Tibial nerve (tissue), 3 donors: ENCODE data around the gene EEPD1.

Experiments used
- POLR2A ChIP-seq, 2 donors: fragments of 450-650 bp; IDR thresholded peaks; one replicate each; pipeline ENCODE4 v1.6.1; 2017; ENCODE audit warnings: antibody characterized with exemption in 2 of 2, mild to moderate bottlenecking in 2 of 2, moderate library complexity in 2 of 2
- TF ChIP-seq, protein P1 (sequence below), 5 experiments: fragments of 200-600 bp in 3 of 5; fragments of 450-650 bp in 2 of 5; sonication (generic) in 3 of 5; IDR thresholded peaks; one replicate each; pipeline ENCODE4 v1.5.1; 2016 to 2019; ENCODE audit warnings: antibody characterized with exemption in 5 of 5, mild to moderate bottlenecking in 3 of 5, moderate library complexity in 2 of 5

DNA sequence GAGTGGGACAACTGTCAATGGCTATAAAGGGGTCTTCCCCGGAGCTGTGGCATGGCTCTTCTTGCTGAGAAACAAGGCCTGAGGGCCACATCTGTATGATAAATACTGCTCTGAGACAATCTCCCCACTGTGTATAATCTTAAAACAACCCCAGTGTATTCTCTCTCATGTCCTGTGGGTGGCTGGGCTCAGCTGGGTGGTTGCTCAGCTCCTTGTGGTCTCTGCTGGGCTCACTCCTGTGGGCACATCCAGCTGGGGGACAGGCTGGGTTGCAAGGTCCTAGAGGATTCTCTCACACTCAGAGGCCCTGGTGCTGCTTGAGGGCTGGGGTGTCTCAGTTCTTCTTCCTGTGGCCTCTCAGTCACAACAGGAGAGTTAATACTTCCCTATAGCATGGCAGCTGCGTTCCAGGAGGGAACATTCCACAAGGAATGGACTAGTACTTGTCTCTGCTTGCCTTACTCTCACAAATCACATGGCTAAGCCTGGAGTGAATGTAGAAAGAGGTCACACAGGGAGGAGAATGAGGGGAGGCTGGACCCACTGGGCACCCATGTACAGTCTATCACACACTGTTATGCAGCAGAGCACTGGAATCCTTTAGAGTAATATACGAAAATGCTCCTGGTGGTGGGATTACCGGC is 4.5 kb upstream of the EEPD1 start:
- TF ChIP-seq POLR2A (IDR thresholded peaks at IDR 0.05) = no peak
- TF ChIP-seq, protein P1, sequence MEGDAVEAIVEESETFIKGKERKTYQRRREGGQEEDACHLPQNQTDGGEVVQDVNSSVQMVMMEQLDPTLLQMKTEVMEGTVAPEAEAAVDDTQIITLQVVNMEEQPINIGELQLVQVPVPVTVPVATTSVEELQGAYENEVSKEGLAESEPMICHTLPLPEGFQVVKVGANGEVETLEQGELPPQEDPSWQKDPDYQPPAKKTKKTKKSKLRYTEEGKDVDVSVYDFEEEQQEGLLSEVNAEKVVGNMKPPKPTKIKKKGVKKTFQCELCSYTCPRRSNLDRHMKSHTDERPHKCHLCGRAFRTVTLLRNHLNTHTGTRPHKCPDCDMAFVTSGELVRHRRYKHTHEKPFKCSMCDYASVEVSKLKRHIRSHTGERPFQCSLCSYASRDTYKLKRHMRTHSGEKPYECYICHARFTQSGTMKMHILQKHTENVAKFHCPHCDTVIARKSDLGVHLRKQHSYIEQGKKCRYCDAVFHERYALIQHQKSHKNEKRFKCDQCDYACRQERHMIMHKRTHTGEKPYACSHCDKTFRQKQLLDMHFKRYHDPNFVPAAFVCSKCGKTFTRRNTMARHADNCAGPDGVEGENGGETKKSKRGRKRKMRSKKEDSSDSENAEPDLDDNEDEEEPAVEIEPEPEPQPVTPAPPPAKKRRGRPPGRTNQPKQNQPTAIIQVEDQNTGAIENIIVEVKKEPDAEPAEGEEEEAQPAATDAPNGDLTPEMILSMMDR (IDR thresholded peaks at IDR 0.05) = no peak
